SK-N-SH treated with all-trans-retinoic acid at 6 μM for 48 hours (cell line): ENCODE measurements around the gene TMPRSS11B.

Source experiments
- ARNTL ChIP-seq: fragments of 450-650 bp; formaldehyde crosslinking; IDR thresholded peaks from 2 replicates; pipeline ENCODE4 v1.5.0; 2020; ENCODE audit warnings: low read depth, mild to moderate bottlenecking, moderate library complexity, borderline replicate concordance
- BACH2 ChIP-seq: fragments of 250-450 bp; sonication (Bioruptor Pico); IDR thresholded peaks from 2 replicates; pipeline ENCODE4 v1.9.0; 2021; ENCODE audit warnings: mild to moderate bottlenecking, borderline replicate concordance
- CSDC2 ChIP-seq: fragments of 250-450 bp; sonication (Bioruptor Pico); IDR thresholded peaks from 2 replicates; pipeline ENCODE4 v1.5.0; 2020; ENCODE audit warnings: mild to moderate bottlenecking, moderate library complexity
- ESRRG ChIP-seq: fragments of 250-450 bp; sonication (Bioruptor Pico); IDR thresholded peaks from 2 replicates; pipeline ENCODE4 v1.6.1; 2021; ENCODE audit warnings: mild to moderate bottlenecking
- GLIS3 ChIP-seq: fragments of 250-450 bp; sonication (Bioruptor Pico); IDR thresholded peaks from 2 replicates; pipeline ENCODE4 v1.5.0; 2020; ENCODE audit warnings: mild to moderate bottlenecking, moderate library complexity
- ISL1 ChIP-seq: fragments of 250-450 bp; sonication (Bioruptor Pico); IDR thresholded peaks from 2 replicates; pipeline ENCODE4 v2.1.2; 2022; ENCODE audit warnings: mild to moderate bottlenecking, moderate library complexity
- RARB ChIP-seq: fragments of 250-450 bp; sonication (Bioruptor Pico); IDR thresholded peaks from 2 replicates; pipeline ENCODE4 v1.8.0; 2021; ENCODE audit warnings: mild to moderate bottlenecking, moderate library complexity
- SNAI2 ChIP-seq: fragments of 250-450 bp; sonication (Bioruptor Pico); IDR thresholded peaks from 2 replicates; pipeline ENCODE4 v1.5.0; 2020; ENCODE audit warnings: mild to moderate bottlenecking, moderate library complexity
- ZFP3 ChIP-seq: fragments of 250-450 bp; sonication (Bioruptor Pico); IDR thresholded peaks from 2 replicates; pipeline ENCODE4 v1.5.0; 2020; ENCODE audit warnings: mild to moderate bottlenecking, moderate library complexity
- ZNF70 ChIP-seq: fragments of 450-650 bp; formaldehyde crosslinking; IDR thresholded peaks from 2 replicates; pipeline ENCODE4 v1.5.0; 2020; ENCODE audit warnings: mild to moderate bottlenecking, moderate library complexity
- TF ChIP-seq, protein P1 (sequence below): fragments of 250-450 bp; sonication (Bioruptor Pico); IDR thresholded peaks from 2 replicates; pipeline ENCODE4 v1.5.1; 2020; ENCODE audit warnings: low read depth, mild to moderate bottlenecking, moderate library complexity
- TF ChIP-seq, protein P2 (sequence below): fragments of 250-450 bp; sonication (Bioruptor Pico); IDR thresholded peaks from 2 replicates; pipeline ENCODE4 v1.8.0; 2020; ENCODE audit warnings: mild to moderate bottlenecking, moderate library complexity, borderline replicate concordance
- TF ChIP-seq, protein P3 (sequence below): fragments of 250-450 bp; sonication (Bioruptor Pico); IDR thresholded peaks from 2 replicates; pipeline ENCODE4 v1.8.0; 2021; ENCODE audit warnings: low read depth, mild to moderate bottlenecking, moderate library complexity, borderline replicate concordance

DNA sequence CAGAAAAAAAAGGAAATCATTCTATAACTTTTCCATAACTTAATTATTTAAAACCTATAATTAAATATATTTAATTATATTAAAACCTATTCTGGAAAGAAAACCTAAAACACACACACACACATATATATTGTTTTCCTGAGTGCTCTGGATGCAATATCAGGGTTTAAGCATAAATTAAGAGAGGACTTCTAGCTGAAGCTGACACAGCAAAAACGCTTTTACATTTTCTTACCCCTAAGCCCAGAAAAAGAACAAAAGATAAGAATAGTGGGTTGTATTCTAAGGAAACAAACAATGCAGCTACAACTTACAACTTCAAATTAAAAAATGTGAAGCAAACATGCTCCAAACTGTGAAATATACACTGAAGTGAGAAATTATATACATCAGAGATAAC, 52.3 kb downstream of the TMPRSS11B start:
- TF ChIP-seq BACH2 (CRISPR knock-in tag) (no peak), ZNF70 (CRISPR knock-in tag) (no peak), ZFP3 (no peak), SNAI2 (CRISPR knock-in tag) (no peak), ARNTL (no peak), ESRRG (no peak), RARB (CRISPR knock-in tag) (no peak), GLIS3 (CRISPR knock-in tag) (no peak), ISL1 (CRISPR knock-in tag) (no peak), CSDC2 (no peak)
- TF ChIP-seq, protein P1, sequence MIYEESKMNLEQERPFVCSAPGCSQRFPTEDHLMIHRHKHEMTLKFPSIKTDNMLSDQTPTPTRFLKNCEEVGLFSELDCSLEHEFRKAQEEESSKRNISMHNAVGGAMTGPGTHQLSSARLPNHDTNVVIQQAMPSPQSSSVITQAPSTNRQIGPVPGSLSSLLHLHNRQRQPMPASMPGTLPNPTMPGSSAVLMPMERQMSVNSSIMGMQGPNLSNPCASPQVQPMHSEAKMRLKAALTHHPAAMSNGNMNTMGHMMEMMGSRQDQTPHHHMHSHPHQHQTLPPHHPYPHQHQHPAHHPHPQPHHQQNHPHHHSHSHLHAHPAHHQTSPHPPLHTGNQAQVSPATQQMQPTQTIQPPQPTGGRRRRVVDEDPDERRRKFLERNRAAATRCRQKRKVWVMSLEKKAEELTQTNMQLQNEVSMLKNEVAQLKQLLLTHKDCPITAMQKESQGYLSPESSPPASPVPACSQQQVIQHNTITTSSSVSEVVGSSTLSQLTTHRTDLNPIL (CRISPR knock-in tag): no peak
- TF ChIP-seq, protein P2, sequence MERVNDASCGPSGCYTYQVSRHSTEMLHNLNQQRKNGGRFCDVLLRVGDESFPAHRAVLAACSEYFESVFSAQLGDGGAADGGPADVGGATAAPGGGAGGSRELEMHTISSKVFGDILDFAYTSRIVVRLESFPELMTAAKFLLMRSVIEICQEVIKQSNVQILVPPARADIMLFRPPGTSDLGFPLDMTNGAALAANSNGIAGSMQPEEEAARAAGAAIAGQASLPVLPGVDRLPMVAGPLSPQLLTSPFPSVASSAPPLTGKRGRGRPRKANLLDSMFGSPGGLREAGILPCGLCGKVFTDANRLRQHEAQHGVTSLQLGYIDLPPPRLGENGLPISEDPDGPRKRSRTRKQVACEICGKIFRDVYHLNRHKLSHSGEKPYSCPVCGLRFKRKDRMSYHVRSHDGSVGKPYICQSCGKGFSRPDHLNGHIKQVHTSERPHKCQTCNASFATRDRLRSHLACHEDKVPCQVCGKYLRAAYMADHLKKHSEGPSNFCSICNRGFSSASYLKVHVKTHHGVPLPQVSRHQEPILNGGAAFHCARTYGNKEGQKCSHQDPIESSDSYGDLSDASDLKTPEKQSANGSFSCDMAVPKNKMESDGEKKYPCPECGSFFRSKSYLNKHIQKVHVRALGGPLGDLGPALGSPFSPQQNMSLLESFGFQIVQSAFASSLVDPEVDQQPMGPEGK (CRISPR knock-in tag): no peak
- TF ChIP-seq, protein P3, sequence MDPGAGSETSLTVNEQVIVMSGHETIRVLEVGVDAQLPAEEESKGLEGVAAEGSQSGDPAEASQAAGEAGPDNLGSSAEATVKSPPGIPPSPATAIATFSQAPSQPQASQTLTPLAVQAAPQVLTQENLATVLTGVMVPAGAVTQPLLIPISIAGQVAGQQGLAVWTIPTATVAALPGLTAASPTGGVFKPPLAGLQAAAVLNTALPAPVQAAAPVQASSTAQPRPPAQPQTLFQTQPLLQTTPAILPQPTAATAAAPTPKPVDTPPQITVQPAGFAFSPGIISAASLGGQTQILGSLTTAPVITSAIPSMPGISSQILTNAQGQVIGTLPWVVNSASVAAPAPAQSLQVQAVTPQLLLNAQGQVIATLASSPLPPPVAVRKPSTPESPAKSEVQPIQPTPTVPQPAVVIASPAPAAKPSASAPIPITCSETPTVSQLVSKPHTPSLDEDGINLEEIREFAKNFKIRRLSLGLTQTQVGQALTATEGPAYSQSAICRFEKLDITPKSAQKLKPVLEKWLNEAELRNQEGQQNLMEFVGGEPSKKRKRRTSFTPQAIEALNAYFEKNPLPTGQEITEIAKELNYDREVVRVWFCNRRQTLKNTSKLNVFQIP (CRISPR knock-in tag): no peak
